GM12875 (cell line): ENCODE measurements around the gene VN1R4.
A peak's percentile ranks its signal among the peaks of the same experiment; 100 is the strongest.
"Not testable (repeated sequence)": the region's sequence is repeated elsewhere in the genome, so short reads cannot be mapped to it uniquely, and the experiment has no call there.

Experiments used
- H3K4me3 ChIP-seq: one replicate; pipeline ENCODE4 v1.5.1; 2011; ENCODE audit warnings: low read depth, low read length, control low read depth
- CTCF ChIP-seq: IDR thresholded peaks from 2 replicates; pipeline ENCODE4 v1.5.1; 2011; ENCODE audit warnings: low read depth, mild to moderate bottlenecking, control low read depth, inconsistent platforms, low read length, moderate library complexity, borderline replicate concordance; ENCODE audit not compliant: insufficient read depth

The VN1R4 gene, protein sequence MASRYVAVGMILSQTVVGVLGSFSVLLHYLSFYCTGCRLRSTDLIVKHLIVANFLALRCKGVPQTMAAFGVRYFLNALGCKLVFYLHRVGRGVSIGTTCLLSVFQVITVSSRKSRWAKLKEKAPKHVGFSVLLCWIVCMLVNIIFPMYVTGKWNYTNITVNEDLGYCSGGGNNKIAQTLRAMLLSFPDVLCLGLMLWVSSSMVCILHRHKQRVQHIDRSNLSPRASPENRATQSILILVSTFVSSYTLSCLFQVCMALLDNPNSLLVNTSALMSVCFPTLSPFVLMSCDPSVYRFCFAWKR

DNA sequence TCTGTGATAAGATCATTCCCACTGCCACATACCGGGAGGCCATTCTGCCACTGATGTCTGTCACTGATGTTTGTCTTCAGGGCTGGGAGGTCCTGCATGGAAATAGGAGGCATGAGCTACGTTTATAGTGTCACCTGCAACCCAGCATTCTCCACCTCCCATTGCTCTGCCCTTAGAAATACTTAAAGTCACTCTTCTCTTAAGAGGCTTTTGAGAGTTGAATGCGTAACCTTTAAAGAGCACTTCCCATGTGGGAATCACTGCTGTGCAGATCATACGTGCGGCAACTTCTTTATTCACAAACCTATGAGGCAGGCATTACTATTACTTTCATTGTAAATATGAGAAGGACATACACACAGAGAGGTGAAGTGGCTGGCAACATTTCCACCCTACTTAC is at the start of gene VN1R4:
TSS of gene VN1R4 (minus strand) at position 101 of the 400 bp plus-strand sequence. CDS start at position 43, 58 bp downstream.
- H3K4me3 ChIP-seq: not testable (repeated sequence)

GRCh38 chr19:53311897-53312296 is 44.4 kb upstream of the VN1R4 start:
- H3K4me3 ChIP-seq: no peak overlapping the region
- no peak for TF ChIP-seq CTCF

DNA sequence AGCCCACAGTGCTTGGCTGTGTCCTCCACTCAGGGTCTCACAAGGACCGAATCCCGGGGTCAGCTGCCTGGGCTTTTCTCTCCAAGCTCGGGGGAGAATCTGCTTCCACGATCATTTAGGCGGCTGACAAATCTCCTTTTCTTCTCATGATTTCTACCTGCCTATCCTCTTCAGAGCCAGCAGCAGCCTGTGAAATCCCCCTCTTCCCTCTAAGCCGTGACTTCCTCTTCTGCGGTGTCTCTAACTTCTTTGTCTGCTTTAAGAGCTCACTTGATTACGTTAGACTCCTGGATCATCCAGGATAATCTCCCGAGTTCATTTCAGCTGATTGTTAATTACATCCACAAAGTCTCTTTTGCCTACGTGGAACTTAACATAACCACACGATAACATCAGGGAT is 43.5 kb upstream of the VN1R4 start:
- H3K4me3 ChIP-seq: no peak overlapping the region
- no peak for TF ChIP-seq CTCF

DNA sequence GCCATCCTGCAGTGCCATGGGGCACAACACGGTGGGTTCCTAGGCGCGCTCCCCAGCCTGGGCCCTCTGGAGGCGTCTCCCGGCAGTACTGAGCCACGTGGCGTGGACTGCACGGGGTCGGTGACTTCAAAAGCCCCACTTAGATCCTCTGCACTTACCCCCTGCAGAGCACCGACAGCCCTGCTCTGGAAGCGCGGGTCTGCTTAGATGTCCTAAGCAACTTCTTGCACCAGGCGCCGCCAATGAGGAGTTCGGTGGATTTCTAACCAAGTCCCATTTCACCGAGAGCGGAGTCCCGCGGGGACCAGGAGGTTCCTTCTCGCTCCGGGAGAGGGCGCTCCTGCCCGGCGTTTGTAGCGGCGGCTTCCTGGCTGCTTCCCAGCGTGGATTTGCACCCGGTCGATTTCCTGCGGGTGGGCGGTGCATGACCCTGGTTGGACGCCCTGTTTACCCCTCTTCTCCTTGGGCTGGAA is 40.9 kb upstream of the VN1R4 start:
- peak; percentile 5; the same call in 1 of the 2 replicates for TF ChIP-seq CTCF
- H3K4me3 ChIP-seq: no peak overlapping the region

DNA sequence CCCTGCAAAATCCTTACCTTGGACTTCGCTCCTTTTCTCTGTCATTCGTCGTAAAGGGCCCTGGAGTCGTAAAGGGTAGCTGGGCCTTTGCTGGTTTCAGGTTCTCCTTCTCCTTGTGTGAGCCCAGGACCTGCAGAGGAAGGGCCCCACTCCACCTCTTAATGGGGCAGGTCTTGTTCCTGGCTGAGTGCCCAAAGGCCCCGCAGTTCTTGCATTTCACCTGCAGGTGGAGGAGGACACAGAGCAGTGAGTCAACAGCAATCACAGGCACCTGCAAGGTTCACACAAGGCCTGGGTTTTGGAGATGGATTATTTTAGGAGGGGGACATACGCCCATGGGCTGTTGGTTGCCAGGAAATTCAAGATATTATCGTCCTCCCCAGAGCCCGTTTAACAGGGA is 33.8 kb upstream of the VN1R4 start:
- not testable (repeated sequence) for H3K4me3 ChIP-seq

GRCh38 chr19:53294786-53295441 is 27.4 kb upstream of the VN1R4 start:
- no peak overlapping the region for H3K4me3 ChIP-seq
- no peak for TF ChIP-seq CTCF

GRCh38 chr19:53290758-53291549 is 23.4 kb upstream of the VN1R4 start:
- no peak overlapping the region for H3K4me3 ChIP-seq
- TF ChIP-seq CTCF: no peak
